Right hindlimb (tissue), 1 donor: ENCODE results near the gene GSTT2B.
"Not testable (repeated sequence)": the region's sequence is repeated elsewhere in the genome, so short reads cannot be mapped to it uniquely, and the experiment has no call there.

ENCODE experiments used
- DNase-seq: peaks from one replicate; pipeline ENCODE4 v3.0.0-alpha.2; 2018

The GSTT2B gene

GRCh38 chr22:23961084-23961771 lies at the start of gene GSTT2B:
Gene GSTT2B (minus strand): TSS chr22:23961195. CDS start chr22:23961131, 64 bp downstream.
- not testable (repeated sequence) for DNase-seq

GRCh38 chr22:24010018-24010391 lies 49.0 kb upstream of the GSTT2B start:
- no peak for DNase-seq

GRCh38 chr22:24009227-24010017 lies 48.4 kb upstream of the GSTT2B start:
- no peak for DNase-seq

GRCh38 chr22:24008381-24009226 lies 47.6 kb upstream of the GSTT2B start:
- DNase-seq = no peak

- DNase-seq = no peak
Measured at GRCh38 chr22:24008022-24008283, 47.0 kb upstream of the GSTT2B start.

- no peak for DNase-seq
Measured at GRCh38 chr22:24007253-24008021, 46.4 kb upstream of the GSTT2B start.

- DNase-seq = no peak
Measured at GRCh38 chr22:24006914-24007214, 45.9 kb upstream of the GSTT2B start.

- DNase-seq = no peak
Measured at GRCh38 chr22:24006207-24006913, 45.4 kb upstream of the GSTT2B start.

- no peak for DNase-seq
Measured at GRCh38 chr22:24005201-24005600, 44.2 kb upstream of the GSTT2B start, which contains the start of gene GSTT4. Gene GSTT4 (minus strand): TSS chr22:24005453. CDS start chr22:24005356, 97 bp downstream.

GRCh38 chr22:24003887-24004286 lies 42.9 kb upstream of the GSTT2B start:
- DNase-seq = no peak

- DNase-seq = no peak
Measured at GRCh38 chr22:24002851-24003250, 41.9 kb upstream of the GSTT2B start.

- no peak for DNase-seq
Measured at GRCh38 chr22:24002272-24002671, 41.3 kb upstream of the GSTT2B start.

- DNase-seq = no peak
Measured at GRCh38 chr22:24001314-24001713, 40.3 kb upstream of the GSTT2B start.

- not testable (repeated sequence) for DNase-seq
Measured at GRCh38 chr22:23999779-24000178, 38.8 kb upstream of the GSTT2B start.

- no peak for DNase-seq
Measured at GRCh38 chr22:23997092-23997491, 36.1 kb upstream of the GSTT2B start.

- not testable (repeated sequence) for DNase-seq
Measured at GRCh38 chr22:23993581-23994177, 32.7 kb upstream of the GSTT2B start.

- not testable (repeated sequence) for DNase-seq
Measured at GRCh38 chr22:23993080-23993479, 32.1 kb upstream of the GSTT2B start.

- DNase-seq = not testable (repeated sequence)
Measured at GRCh38 chr22:23989583-23990244, 28.7 kb upstream of the GSTT2B start.

GRCh38 chr22:23986538-23987178 lies 25.7 kb upstream of the GSTT2B start:
- not testable (repeated sequence) for DNase-seq

GRCh38 chr22:23986089-23986488 lies 25.1 kb upstream of the GSTT2B start:
- not testable (repeated sequence) for DNase-seq

GRCh38 chr22:23984430-23984829 lies 23.4 kb upstream of the GSTT2B start:
- peak; percentile 25 for DNase-seq
